Measurements from ENCODE around the gene MAN1C1. TPM values are rescaled to one million over a fixed set of nuclear protein-coding genes. Genes with fewer than 3 reads are reported as not detected.
A peak's percentile ranks its signal among the peaks of the same experiment; 100 is the strongest.

Gene MAN1C1
- total and polyA plus RNA-seq, 2 donors (not counting 1 experiment from before 2014, with no cell fraction given): 17.7 to 51.4 TPM

DNA sequence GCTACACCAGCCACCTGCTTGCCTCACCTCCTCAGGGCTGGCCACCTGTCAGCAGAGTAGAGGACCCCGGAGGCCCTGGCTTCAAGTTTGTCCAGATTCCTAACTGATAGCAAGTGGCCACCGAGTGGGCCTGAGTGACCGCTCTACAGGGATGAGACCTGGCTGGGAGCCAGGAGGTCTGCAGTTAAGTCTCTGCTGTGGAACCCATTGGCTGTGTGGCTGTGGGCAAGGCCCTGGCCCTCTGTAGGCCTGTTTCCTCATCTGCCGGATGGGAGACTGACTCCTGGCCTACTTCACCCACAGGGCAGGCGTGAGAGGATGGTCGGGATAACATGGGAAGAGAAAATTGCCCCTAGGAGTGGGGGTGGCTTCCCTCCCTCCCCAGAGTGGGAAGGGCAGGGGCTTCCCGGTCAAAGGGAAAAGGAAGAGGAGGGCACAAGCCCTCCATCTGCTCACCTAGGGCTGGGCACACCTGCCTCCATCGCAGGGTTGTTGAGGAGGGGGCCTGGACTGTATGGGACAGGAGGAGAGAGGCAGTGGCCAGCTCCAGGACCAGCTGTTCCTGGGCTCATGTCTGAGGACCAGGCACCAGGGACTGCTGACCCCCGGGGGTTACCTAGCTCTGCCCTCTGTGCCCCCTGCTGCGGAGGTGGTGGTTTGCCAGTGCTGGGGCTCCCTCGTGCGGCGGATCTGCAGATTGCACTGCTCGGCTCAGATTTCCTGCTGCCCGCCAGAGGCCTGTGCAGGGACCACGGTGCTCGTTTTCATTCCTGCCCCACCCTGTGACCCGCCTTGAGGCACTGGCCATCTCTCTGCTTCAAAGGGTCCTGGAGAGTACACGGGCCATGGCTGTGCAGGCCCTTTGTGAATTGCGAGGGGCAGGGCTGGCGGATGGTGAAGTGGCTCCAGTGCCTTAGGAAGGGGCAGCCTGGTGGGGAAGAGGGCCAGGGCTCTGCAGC, 194.0 kb downstream of the MAN1C1 start:
- Histone ChIP-seq H3K36me3 (ENCODE audit: control insufficient read depth, insufficient read depth, low read length) (peaks cover 22% of the 10 kb centered on the region), H2AFZ (ENCODE audit: low read length) (no peak overlapping the region), H3K4me2 (ENCODE audit: extremely low read depth, insufficient read depth, low read length) (no peak overlapping the region), H4K20me1 (ENCODE audit: control insufficient read depth, extremely low read depth, insufficient read depth, low read length) (no peaks in the 10 kb centered on the region), H3K9me3 (ENCODE audit: control insufficient read depth, insufficient read depth, low read depth, low read length) (no peaks in the 10 kb centered on the region), H3K27me3 (ENCODE audit: control insufficient read depth, insufficient read depth, low read length) (no peaks in the 10 kb centered on the region), H3K4me1 (ENCODE audit: control insufficient read depth, extremely low read depth, insufficient read depth, low read length) (peaks cover 5% of the 10 kb centered on the region), H3K9ac (ENCODE audit: insufficient read depth, low read length) (no peak overlapping the region), H3K27ac (ENCODE audit: insufficient read depth, low read length) (no peak overlapping the region), H3K4me3 (replicated peaks in 1 of 4; ENCODE audit: control extremely low read depth in 1 of 4, insufficient read depth in 1 of 4, low read depth in 3 of 4, low read length in 4 of 4) (no peak overlapping the region), H3K79me2 (ENCODE audit: control insufficient read depth, insufficient read depth, low read length) (no peaks in the 10 kb centered on the region)
- DNase-seq (ENCODE audit: low read depth in 2 of 2): peak in 1 of 2 donors; percentile 41
- TF ChIP-seq CTCF (conservative IDR thresholded peaks at IDR 0.05 in 1 of 2, IDR thresholded peaks at IDR 0.05 in 1 of 2; ENCODE audit: low read depth in 1 of 2, low read length in 2 of 2): peak; percentile 85 to 91
- TF ChIP-seq EZH2 (IDR thresholded peaks at IDR 0.05; ENCODE audit: low read length, missing control alignments): no peak

DNA sequence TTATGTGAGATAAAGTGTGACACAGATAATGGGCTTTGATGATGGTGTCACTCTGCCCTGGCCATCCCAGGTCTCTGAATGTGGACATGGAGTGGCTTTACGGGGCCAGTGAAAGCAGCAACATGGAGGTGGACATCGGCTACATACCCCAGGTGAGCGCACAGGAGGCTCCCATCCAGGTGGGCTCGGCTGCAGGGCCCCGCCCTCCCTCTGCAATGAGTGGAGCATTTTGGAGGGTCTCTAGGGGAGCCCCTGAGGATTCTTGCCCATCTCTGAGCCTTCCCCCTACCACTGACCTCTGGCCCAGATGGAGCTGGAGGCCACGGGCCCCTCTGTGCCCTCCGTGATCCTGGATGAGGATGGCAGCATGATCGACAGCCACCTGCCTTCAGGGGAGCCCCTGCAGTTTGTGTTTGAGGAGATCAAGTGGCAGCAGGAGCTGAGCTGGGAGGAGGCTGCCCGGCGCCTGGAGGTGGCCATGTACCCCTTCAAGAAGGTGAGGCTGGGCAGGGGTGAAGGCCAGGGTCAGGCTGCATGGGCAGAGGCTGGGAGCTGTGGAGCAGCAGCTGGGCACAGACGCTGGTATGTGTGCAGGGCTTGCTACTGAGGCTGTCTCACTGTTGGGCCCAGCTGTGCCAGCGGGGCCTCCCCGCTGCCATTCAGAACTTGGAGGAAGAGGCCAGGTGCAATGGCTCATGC, 194.9 kb downstream of the MAN1C1 start:
- H3K27ac ChIP-seq (ENCODE audit: insufficient read depth, low read length): no peak overlapping the region
- peaks cover 22% of the 10 kb centered on the region for H3K36me3 ChIP-seq (ENCODE audit: control insufficient read depth, insufficient read depth, low read length)
- no peaks in the 10 kb centered on the region for H3K4me1 ChIP-seq (ENCODE audit: control insufficient read depth, extremely low read depth, insufficient read depth, low read length)
- DNase-seq (ENCODE audit: low read depth in 2 of 2): no peak
- H3K79me2 ChIP-seq (ENCODE audit: control insufficient read depth, insufficient read depth, low read length): no peaks in the 10 kb centered on the region
- H3K27me3 ChIP-seq (ENCODE audit: control insufficient read depth, insufficient read depth, low read length): no peaks in the 10 kb centered on the region
- H3K4me3 ChIP-seq (replicated peaks in 1 of 4; ENCODE audit: control extremely low read depth in 1 of 4, insufficient read depth in 1 of 4, low read depth in 3 of 4, low read length in 4 of 4): no peak overlapping the region
- no peak overlapping the region for H2AFZ ChIP-seq (ENCODE audit: low read length)
- no peaks in the 10 kb centered on the region for H4K20me1 ChIP-seq (ENCODE audit: control insufficient read depth, extremely low read depth, insufficient read depth, low read length)
- H3K9ac ChIP-seq (ENCODE audit: insufficient read depth, low read length): no peak overlapping the region
- H3K9me3 ChIP-seq (ENCODE audit: control insufficient read depth, insufficient read depth, low read depth, low read length): no peaks in the 10 kb centered on the region
- no peak for TF ChIP-seq EZH2 (IDR thresholded peaks at IDR 0.05; ENCODE audit: low read length, missing control alignments)
- no peak for TF ChIP-seq CTCF (conservative IDR thresholded peaks at IDR 0.05 in 1 of 2, IDR thresholded peaks at IDR 0.05 in 1 of 2; ENCODE audit: low read depth in 1 of 2, low read length in 2 of 2)
- no peak overlapping the region for H3K4me2 ChIP-seq (ENCODE audit: extremely low read depth, insufficient read depth, low read length)

- TF ChIP-seq EZH2 (IDR thresholded peaks at IDR 0.05; ENCODE audit: low read length, missing control alignments): no peak
- TF ChIP-seq CTCF (conservative IDR thresholded peaks at IDR 0.05 in 1 of 2, IDR thresholded peaks at IDR 0.05 in 1 of 2; ENCODE audit: low read depth in 1 of 2, low read length in 2 of 2): no peak
- no peaks in the 10 kb centered on the region for H3K27me3 ChIP-seq (ENCODE audit: control insufficient read depth, insufficient read depth, low read length)
- H3K4me3 ChIP-seq (replicated peaks in 1 of 4; ENCODE audit: control extremely low read depth in 1 of 4, insufficient read depth in 1 of 4, low read depth in 3 of 4, low read length in 4 of 4): no peak overlapping the region
- H3K9ac ChIP-seq (ENCODE audit: insufficient read depth, low read length): no peak overlapping the region
- H3K9me3 ChIP-seq (ENCODE audit: control insufficient read depth, insufficient read depth, low read depth, low read length): no peaks in the 10 kb centered on the region
- H3K4me1 ChIP-seq (ENCODE audit: control insufficient read depth, extremely low read depth, insufficient read depth, low read length): no peaks in the 10 kb centered on the region
- no peaks in the 10 kb centered on the region for H4K20me1 ChIP-seq (ENCODE audit: control insufficient read depth, extremely low read depth, insufficient read depth, low read length)
- no peak overlapping the region for H2AFZ ChIP-seq (ENCODE audit: low read length)
- no peak for DNase-seq (ENCODE audit: low read depth in 2 of 2)
- H3K79me2 ChIP-seq (ENCODE audit: control insufficient read depth, insufficient read depth, low read length): no peaks in the 10 kb centered on the region
- no peak overlapping the region for H3K27ac ChIP-seq (ENCODE audit: insufficient read depth, low read length)
- no peak overlapping the region for H3K4me2 ChIP-seq (ENCODE audit: extremely low read depth, insufficient read depth, low read length)
- H3K36me3 ChIP-seq (ENCODE audit: control insufficient read depth, insufficient read depth, low read length): peaks cover 22% of the 10 kb centered on the region
Measured at GRCh38 chr1:25813071-25813733, 196.6 kb downstream of the MAN1C1 start.

Measured in fibroblast of lung (primary cell).